DMS114 treated with DMSO at 0.1 percent for 48 hours (cell line): Measurements from ENCODE around the gene RFX3.
A peak's percentile ranks its signal among the peaks of the same experiment; 100 is the strongest.

Experiments used
- DNase-seq: peaks from one replicate; lab custom pipeline; 2025; ENCODE audit not compliant: unreplicated experiment; lab: John Stamatoyannopoulos, UW

The RFX3 gene

DNA sequence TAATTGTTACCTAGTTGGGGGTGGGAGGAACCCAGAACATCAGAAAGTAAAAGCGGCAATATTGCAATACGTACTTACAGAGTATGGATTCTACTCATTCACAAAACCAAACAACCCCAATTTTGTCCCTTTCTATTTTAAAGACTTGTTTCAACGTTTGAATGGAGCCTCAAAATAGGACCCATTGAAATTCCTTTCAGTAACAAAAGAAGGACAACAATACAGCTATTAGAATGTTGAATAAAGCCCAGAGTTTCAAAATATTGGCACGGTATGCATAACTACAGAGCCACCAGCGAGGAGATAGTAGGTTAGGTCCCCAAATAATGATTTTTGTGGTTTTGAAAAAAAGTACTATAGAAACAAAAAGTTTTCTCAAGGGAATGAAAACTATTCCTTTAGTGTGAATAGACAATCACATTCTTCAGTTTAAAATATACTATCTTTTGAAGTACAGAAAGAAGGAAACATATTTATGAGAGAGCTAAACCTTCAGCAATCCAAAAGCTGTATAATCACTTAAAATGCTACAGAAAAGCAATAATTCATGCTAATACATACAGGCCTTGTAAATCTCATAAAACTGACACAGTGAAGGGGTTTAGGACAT, 235.5 kb downstream of the RFX3 start:
- DNase-seq, result no peak

DNA sequence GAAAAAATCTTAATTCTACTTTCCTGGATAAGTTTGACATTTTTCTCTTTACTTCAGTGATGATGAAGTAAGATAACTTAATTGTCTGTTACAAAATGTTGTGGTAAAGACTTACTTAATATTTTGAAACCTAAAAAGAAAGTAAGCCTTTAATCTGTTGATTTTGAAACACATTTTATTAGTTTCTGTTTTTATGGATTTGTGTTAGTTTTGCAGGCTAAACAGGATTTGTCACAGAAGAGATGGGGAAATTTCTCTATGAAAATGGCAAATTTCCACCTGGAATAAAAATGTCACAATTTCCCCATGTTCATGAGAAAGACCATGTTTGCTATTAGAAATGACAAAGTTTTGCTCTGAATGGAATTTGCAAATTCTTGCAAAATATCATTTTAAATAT, 237.1 kb downstream of the RFX3 start:
- DNase-seq, result no peak

DNA sequence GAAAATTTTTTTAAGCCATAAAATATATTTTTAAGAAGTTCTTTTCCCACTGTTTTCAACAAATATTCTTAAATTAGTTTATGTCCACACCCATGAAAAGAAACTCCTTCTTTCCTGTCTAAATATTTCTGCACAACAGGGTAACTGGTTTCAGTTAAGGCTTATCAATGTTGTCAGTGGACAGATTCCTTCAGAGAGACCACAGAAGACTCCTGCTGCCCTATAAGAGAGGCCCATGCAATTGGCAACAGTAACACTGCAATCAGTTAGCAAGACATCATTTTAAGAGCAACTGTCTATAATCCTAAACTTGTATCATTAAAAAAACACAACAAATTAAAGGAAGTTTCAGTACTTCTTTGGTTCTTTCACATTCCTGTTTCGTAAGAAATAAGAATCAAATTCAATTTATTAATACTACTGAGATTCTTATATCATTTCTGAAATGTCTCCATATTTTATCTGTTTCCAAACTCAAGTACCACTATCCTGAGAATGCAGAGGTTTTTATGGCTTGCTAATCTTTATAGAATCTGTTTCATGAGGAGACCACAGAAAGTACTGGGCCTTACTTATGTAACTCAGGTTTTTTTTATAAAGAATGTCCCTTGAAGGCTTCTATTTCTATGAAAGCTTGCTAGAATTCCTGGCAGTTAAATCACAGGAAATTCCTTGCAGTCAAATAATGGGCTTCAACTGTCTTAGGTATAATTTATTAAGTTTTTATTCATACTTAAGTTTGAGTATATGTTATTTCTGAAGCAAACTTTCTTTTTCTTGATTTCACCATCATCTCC, 240.2 kb downstream of the RFX3 start:
- DNase-seq, result no peak

DNA sequence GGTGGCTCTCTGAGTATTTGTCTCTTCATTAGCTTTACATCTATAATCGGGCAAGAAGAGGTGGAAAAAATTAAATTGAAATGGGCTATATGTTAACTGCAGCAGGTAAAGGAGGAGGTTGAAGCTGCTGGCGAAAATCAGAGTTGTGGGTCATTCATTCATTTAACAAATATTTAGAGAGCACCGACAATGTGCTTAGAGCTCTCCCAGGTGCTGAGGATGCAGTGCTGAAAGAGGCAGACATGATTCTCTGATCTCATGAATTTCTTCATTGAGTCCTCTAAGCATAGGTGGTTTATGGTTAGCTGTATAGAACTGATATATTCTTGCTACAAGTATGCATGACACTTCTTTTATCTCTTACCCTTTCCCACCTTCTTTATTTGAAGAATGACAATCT, 243.4 kb downstream of the RFX3 start:
- no peak for DNase-seq

DNA sequence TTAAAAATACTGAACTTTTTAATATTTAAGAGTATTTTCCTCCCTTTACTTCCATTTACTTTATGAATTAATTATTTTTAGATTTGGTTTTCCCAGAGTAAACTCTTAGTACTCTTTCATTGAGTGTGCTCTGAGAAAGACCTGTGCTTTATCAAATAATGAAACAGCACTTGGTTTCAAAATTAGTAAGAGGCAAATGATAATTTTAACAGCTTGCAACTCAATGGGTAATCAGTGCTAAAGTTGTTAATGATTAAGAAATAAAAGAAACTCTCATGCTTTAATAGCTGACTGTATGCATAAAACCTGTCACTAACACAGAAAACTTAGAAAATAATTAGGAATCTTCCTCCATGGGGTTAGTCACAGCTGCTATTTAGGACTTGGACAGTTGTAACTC, 244.4 kb downstream of the RFX3 start:
- no peak for DNase-seq

DNA sequence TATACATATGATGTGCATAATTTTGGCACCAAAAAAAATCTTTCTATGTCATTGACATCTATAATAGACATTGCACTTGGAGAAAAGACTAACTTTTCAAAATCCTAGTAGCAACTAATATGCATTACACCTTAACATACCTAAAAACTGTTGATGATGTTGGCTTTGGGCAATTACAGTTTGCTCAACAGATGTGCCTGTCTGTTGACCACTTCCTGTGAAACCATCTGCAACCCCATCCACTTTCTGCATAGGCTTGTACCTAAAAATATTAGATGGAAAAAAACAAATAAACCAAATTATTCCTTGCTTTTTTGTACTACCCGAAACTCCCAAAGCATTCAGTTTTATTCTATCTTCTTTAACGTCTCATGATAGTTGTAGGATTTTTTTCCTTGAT, 248.6 kb downstream of the RFX3 start:
- no peak for DNase-seq

DNA sequence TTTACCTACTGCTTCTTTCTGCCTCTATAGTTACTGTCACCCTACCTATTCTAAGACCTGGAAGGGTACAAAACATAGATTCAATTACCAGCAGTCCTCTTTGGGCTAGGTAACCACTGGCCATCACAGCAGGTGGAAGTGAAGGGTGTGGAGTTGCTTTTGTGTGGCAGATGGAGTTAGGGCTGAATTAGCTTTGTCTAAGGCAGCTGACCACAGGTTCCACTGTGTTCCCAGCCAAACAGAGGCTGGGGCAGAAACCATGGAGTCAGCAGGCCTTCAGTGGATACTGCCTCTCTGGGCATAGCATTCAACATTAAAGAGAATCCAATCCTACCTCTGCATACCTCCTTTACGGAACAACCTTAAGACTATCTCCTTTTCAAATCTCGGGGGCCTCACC, 254.2 kb downstream of the RFX3 start:
- DNase-seq, result no peak

DNA sequence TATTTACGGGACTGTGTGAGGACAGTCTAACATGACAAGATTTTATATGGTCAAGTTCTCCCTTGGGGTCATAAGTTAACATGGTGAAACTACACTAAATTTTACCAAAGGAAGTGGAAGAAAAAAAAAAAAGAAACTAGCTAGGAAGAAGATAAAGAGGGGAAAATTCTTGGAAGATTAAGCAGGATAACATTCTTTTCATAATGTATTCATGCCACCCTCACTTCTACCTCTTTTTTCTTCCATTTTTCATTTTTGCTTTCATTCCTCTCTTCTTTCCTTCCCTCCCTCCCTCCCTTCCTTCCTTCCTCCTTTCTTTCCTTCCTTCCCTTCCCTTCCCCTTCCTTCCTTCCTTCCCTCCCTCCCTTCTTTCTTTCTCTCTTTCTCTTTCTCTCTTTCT, 254.6 kb downstream of the RFX3 start:
- no peak for DNase-seq

DNA sequence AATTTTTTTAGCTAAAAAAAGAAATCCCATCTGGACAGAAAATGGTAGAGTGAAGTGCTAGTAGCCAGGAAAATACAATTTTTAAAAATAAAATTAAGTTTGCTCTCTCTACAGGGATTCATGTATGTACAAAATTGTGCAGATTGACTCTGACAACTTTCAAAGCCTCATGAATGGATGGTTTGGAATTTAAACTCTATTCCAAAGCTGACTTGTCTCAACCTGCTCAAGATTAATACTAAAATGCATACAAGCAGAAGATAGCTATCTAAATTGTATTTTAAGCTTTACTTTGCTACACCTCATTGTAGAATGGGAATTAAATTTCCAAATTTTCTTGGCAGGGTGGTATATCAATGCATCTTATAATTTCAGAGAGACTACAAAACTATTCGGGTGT, 257.6 kb downstream of the RFX3 start:
- no peak for DNase-seq

DNA sequence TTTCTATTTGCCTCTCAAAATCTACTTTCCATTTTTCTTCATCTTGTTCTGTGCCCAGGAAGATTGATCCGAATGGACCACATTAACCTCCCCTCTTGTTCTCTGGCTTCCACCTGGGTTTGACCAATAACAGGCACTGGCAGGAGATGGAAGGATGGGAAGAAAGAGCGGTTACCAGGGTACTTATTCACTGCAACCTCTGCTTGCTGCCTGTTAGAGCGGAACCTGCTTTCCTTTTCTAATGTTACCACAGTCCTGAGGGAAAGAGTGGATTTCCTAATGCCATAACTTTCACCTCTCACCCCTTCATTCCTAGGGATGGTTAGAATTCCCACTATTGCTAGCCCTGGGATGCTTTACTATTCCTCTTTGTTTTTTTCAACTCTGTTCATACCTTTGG, 262.1 kb downstream of the RFX3 start:
- DNase-seq, result no peak

DNA sequence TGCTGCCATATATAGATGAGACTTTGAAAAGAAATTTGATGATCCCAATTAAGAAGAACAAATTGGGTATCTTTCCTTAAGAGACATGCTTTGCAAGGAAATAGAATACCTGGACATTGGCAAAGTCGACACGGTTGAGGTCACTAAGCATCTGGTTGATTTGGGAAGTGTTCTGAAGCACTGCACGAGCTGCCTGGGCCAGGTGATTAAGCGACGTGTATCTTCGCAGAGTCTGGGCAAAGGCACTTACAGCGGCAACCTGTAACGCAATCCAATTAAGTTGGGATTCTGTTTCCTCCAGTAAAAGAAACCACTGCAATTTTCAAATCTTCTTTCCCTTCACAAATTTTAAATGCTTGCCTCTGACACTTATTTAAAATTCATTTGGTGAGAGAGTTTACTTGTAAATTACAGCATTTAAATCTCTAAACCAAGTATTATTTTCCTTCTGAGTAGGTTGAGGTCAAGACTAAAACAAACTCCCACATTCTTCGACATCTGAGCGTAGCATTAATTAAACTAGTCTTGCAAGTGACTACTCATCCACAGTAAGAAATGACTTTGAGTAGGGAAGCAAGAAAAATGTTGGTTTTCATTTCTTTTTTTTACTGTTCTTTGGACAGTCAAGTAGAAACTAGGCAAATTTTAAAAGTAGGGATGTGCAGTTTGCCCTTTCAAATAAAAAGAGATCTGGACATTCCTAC, 262.8 kb downstream of the RFX3 start:
- no peak for DNase-seq

DNA sequence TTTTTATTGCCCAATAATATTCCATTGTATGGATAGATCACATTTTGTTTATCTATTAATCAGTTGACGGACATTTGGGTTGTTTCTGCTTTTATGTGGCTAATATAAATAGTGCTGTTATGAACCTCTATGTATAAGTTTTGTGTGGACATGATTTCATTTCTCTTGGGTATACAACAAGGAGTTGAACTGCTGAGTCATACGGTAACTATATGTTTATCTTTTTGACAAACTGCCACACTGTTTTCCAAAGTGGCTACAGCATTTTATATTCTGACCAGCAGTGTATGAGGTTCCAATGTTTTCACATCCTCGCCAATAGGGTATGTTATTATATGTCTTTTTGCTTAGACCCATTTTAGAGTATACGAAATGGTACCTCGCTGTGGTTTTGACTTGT, 264.3 kb downstream of the RFX3 start:
- no peak for DNase-seq

DNA sequence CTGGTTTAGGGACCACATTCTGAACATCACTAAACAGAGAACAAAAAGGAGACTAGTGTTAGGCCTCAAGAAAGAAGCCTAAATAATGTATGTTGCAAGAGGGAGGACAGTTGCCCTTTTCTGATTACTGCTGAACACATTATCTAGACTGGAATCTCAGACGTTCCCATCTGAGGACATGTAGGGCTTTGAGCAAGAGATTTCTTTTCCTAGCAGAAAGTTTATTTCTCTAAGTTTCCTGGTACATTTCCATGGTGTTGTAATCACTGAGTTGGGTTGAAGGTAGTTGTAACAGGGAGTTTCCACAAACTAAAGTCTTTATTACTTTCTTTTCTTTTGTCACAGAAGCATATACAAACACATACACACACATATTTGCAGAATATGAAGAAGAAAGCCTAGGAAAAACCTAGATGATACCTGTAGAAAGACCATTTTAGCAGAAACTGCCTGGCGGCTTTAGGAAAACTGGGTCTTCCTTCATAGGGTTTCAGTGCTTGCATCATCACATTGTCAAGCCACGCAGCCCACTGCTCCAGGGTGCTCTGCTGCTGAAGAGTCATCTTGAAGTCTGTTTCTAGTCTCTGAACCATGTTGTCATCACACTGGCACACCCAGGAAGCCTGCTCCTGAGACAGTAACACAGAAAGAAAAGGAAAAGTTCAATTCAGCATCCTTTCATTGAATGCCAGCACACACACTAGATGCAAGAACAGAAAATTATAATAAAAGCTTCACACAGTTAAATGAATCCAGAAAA, 269.1 kb downstream of the RFX3 start:
- DNase-seq, result no peak

DNA sequence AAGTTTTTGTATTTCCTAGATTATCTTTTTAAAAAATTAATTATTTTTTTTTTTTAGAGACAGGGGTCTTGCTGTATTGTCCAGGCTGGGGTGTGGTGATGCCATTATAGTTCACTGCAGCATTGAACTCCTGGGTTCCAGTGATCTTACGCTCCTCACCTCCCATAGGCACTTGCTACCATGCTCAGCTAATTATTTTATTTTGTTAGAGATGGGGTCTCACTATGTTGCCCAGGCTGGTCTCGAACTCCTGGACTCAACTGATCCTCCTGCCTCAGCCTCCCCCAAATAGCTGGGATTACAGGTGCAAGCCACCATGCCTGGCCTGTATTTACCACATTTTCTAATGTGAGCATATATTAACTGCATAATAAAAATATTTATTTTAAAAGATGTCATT, 274.5 kb downstream of the RFX3 start:
- no peak for DNase-seq

DNA sequence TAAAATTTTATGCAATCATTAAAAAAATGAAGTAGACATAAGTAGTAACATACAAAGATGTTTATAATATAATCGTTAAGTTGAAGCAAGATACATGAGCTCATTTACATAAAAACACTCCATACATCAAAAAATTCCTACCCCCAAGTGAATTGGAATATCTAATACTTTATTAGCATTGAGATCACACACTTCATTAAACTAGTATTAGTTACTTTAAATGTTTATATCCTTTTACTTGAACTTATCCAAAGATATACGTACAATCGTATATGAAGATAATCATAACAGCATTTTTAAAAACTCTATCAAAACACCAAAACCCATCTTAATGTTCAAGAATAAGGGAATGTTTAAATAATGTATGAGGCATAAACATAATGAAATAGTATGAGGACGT, 275.1 kb downstream of the RFX3 start:
- DNase-seq, result no peak

DNA sequence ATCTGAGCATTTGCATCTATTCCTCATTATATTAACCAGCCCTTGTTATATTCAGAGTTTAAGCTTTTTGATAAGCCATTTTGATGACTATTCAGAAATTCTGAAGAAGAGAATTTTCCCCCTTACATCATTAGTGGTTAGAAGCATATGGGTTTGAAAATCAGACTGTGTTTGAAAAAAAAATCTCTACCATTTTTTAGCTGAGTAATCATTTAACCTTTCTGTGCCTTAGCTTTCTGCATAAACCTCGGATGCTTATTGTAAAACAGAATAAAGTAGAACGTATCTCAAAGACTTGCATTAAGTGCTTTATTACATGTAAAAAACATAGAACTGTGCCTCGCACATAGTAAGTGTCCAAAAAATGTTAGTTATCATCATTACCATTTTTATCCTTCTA, 278.6 kb downstream of the RFX3 start:
- DNase-seq, result no peak

DNA sequence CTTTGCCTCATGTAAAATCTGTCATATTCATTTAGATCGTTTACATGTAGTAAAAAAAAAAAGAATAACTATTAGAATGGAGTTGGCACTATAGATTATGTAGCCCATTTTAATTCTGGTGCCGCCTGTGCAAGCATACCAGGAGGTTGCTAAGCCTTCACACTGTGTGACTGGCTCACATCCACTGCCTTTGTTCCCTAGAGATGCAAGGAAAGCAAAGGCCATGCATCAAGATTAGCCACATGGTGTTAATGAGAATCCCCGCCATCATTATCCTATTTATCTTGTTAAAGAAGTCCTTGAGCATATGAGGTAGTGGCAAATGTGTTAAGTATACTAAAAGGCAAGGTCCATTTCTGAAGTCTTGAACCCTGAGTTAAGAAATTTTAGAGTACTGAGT, 279.6 kb downstream of the RFX3 start:
- DNase-seq, result no peak

DNA sequence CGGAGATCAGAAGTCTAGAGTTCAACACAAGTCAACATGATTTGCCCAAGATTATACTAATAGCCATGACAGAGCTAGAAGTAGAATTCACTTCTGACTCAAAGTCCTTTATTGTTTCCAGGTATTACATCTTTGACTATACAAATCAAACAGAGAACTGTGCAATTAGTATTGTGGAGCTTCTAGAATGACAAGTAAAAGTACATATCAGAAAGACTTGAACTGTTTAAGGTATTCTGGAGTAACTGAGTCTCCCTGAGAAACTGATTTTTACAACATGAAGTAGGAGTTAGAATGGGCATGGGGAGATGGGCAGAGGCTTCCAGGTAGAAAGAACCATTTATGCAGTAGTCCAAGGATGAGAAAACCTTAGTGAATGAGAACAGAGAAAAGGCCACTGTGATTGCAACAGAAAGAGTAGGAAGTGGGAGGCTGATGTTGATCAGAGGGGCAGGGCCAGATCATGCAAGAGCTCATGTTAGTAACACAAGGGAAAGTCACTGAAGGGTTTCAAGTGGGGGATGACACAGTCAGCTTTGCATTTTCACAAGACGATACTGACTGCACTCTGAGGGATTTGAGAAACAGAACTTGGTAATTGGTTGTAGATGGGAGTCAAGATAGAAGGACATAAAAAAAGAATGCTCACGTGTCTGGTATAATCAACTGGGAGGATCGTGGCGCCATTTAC, 280.7 kb downstream of the RFX3 start:
- DNase-seq, result no peak

DNA sequence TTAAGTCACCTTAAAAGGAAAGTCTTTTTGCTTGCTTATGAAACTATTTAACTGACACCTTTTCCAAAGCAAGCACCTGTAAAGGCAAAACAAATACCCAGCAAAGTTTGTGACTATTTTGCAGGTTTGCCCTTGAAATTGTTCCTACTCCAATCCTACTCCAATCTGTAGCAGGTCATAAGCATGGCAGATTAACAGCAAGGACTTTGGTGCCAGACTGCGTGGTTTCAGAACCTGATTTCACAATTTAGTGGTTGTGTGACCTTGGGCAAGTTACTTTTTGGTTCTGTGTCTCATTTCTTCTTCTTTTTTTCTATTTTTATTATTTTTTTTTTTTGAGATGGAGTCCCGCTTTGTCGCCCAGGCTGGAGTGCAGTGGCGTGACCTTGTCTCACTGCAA, 282.1 kb downstream of the RFX3 start:
- DNase-seq, result no peak

DNA sequence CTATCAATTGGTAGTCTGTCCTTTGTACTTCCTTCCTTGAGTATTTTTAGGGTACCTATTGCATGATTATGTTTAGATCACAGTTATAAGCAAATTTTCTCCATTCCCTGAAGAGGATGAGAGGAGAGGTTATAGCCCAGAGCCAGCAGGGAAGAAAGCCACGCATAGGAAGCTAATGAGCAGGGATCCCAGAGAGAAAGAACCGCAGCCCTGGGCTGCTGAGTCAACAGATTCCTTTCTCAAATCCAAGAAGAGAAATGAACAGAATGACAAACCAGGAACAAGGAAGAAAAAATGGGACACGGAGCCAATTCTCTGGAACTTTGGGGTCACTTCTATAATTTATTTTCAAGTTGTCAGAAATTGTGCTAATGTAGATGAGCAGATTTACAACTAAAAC, 284.5 kb downstream of the RFX3 start:
- DNase-seq, result no peak

DNA sequence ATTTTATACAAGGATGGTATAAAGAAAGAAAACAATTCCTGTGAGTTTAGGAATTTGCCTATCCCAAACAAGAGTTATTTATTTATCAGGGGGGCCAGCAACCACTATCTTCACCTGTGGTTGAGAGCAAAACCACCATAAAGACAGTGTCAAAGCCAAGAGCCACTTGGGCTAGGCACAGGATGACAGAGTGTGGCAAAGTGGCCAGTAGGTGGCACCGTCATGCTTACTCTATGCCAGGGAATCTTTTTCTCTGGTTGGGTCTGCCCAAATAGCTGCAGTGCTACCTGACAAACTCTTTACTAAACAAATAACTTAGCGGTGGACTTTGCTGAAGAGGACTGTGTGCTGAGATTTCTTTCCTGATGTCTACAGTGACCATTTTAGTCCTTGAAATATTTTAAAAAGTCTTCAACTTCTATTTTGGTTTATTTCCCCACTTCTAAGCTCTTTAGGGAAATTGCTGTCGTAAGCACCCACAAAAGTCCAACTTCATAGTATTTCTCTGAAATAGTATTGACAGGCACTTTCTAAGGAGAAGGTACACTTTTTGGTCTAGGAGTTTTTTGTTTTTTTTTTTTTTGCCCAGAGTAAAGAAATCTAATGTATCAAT, 285.0 kb downstream of the RFX3 start:
- DNase-seq, result peak; percentile 20
